Nephron (organoid): ENCODE measurements around the gene STAC3.

Source experiments
- H3K27ac Mint-ChIP-seq, 3 experiments: 2 replicates each; pipeline ENCODE4 v1.8.0; 2020; ENCODE audit warnings: mixed read lengths in 3 of 3, mild to moderate bottlenecking in 2 of 3, moderate library complexity in 1 of 3
- H3K27me3 Mint-ChIP-seq: 2 replicates; pipeline ENCODE4 v1.8.0; 2021; ENCODE audit warnings: low read depth, mild to moderate bottlenecking, moderate library complexity, mixed read lengths
- H3K36me3 Mint-ChIP-seq: 2 replicates; pipeline ENCODE4 v1.8.0; 2020; ENCODE audit warnings: low read depth, mixed read lengths
- H3K4me1 Mint-ChIP-seq: 2 replicates; pipeline ENCODE4 v1.8.0; 2020; ENCODE audit warnings: mixed read lengths
- H3K4me3 Mint-ChIP-seq, 3 experiments: 2 replicates each; pipeline ENCODE4 v1.8.0; 2020; ENCODE audit warnings: mild to moderate bottlenecking in 3 of 3, mixed read lengths in 3 of 3, moderate library complexity in 2 of 3
- H3K9me3 Mint-ChIP-seq: 2 replicates; pipeline ENCODE4 v1.8.0; 2020; ENCODE audit warnings: mixed read lengths
- TF ChIP-seq, protein P1 (sequence below), 3 experiments: fragments of 200-600 bp; sonication (generic); IDR thresholded peaks; one replicate each; pipeline ENCODE4 v1.5.0; 2021; ENCODE audit warnings: antibody characterized with exemption in 3 of 3; ENCODE audit not compliant: unreplicated experiment in 3 of 3

The STAC3 gene

DNA sequence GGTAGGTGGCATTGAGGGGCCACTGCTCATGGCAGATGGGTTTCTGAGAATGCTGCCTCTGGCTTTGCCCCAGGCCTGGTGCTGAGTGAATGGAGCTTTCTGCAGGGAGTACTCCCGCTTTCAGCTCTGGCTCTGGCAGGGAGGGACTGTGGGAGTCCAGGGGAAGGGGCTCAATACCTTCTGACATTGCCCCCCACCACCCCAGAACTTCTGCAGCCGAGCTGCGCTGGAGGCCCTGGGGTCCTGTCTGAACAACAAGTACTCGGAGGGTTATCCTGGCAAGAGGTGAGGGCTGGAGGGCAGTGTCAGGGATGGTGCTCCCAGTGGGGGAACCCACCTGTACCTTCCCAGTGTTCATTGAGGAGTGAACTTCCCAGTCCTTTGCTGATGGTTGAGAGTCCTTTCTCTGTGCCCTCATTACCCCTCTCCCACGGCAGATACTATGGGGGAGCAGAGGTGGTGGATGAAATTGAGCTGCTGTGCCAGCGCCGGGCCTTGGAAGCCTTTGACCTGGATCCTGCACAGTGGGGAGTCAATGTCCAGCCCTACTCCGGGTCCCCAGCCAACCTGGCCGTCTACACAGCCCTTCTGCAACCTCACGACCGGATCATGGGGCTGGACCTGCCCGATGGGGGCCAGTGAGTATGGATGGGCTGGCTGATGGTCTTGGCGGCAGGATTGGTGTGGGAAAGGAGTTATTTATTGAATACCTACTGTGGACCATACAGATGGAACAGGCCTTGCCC is 19.5 kb downstream of the STAC3 start:
- H3K9me3 Mint-ChIP-seq = no peaks in the 10 kb centered on the region
- TF ChIP-seq, protein P1, sequence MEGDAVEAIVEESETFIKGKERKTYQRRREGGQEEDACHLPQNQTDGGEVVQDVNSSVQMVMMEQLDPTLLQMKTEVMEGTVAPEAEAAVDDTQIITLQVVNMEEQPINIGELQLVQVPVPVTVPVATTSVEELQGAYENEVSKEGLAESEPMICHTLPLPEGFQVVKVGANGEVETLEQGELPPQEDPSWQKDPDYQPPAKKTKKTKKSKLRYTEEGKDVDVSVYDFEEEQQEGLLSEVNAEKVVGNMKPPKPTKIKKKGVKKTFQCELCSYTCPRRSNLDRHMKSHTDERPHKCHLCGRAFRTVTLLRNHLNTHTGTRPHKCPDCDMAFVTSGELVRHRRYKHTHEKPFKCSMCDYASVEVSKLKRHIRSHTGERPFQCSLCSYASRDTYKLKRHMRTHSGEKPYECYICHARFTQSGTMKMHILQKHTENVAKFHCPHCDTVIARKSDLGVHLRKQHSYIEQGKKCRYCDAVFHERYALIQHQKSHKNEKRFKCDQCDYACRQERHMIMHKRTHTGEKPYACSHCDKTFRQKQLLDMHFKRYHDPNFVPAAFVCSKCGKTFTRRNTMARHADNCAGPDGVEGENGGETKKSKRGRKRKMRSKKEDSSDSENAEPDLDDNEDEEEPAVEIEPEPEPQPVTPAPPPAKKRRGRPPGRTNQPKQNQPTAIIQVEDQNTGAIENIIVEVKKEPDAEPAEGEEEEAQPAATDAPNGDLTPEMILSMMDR (IDR thresholded peaks at IDR 0.05; ENCODE audit: unreplicated experiment in 3 of 3) = no peak

DNA sequence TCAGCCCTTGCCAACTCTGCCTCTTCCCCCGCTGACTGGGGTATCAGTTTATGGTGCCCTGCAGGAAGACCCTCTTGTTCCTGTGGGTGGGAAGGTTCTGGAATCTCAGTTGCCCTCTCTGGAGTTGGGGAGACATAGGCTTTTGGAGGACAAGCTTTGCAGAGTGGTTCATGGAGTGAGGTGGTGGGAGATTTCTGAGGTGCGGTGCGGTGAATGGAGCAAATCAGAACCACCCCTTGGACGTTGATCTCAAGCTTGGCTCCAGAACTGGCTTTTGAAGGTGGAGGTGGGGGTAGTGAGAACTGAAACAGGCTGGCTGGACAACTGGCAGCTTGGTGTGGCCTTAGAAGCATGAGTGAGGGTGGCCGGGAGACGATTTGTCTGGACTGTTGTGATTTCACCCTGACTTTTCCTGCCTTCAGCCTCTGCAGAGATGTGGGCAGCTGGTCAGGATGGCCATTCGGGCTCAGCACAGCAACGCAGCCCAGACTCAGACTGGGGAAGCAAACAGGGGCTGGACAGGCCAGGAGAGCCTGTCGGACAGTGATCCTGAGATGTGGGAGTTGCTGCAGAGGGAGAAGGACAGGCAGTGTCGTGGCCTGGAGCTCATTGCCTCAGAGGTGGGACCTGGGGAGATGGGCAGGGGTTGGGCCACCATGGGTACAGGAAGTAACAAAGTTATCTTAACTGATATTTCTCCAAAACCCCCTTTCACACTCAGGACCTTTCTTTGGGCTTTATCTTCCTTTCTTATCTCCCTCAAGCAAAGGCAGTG is 20.4 kb downstream of the STAC3 start:
- Mint-ChIP-seq H3K27ac (peak overlapping the region; percentile 89 to 97 (median 96)), H3K9me3 (no peaks in the 10 kb centered on the region), H3K4me1 (peaks cover 62% of the 10 kb centered on the region), H3K36me3 (peaks cover 27% of the 10 kb centered on the region), H3K4me3 (peak overlapping the region; percentile 96 to 99 (median 96)), H3K27me3 (peaks cover 36% of the 10 kb centered on the region)
- TF ChIP-seq, protein P1 (IDR thresholded peaks at IDR 0.05; ENCODE audit: unreplicated experiment in 3 of 3) = no peak

More for the DNA sequence above, 19.5 kb downstream of the STAC3 start:
- Mint-ChIP-seq H3K27ac (no peak overlapping the region), H3K27me3 (peaks cover 36% of the 10 kb centered on the region), H3K4me3 (peak overlapping the region; percentile 96 to 99 (median 96)), H3K36me3 (peaks cover 27% of the 10 kb centered on the region), H3K4me1 (peaks cover 54% of the 10 kb centered on the region)

DNA sequence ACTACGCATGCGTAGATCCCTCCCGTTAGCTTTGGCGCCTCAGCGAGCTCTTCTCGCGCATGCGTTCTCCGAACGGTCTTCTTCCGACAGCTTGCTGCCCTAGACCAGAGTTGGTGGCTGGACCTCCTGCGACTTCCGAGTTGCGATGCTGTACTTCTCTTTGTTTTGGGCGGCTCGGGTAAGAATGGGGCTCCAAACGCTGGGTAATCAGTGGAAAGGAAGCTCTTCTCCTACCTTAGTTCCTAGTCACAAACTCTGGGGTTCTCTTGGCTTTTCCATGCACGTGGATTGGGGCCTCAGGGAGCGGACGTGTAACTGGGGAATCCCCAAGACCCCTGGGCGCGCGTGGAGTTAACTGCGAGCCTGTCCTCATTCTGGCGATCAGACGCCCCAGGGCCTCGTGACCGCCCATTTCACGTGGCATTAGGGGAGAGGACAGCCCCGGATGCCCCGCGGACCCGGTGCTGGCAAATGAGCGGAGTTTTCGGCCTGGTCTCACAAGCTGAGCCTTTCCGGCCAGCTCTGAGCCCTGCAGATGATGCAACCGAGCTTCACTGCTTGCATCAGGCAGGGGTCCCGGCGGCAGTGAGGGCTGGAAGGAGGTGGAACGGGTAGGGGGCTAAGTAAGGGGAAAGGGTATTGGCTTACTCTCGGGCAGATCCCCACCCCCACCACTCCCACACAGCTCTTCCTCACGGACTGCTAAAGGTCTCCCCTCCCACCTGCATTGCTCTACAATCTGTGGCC is 21.2 kb downstream of the STAC3 start, which contains the start of gene SHMT2:
TSS of gene SHMT2 (plus strand) at position 78 of the 747 bp plus-strand sequence. CDS start at position 146, 68 bp downstream.
- peak within 1 kb of the TSS; percentile 96 to 99 (median 96) for H3K4me3 Mint-ChIP-seq
- H3K4me1 Mint-ChIP-seq = peaks cover 61% of the 10 kb centered on the region
- peak within 1 kb of the TSS; percentile 89 to 97 (median 96) for H3K27ac Mint-ChIP-seq
- H3K36me3 Mint-ChIP-seq = peaks cover 27% of the 10 kb centered on the region
- TF ChIP-seq, protein P1 (IDR thresholded peaks at IDR 0.05; ENCODE audit: unreplicated experiment in 3 of 3) = no peak
- H3K27me3 Mint-ChIP-seq = peaks cover 35% of the 10 kb centered on the region
- H3K9me3 Mint-ChIP-seq = no peaks in the 10 kb centered on the region

DNA sequence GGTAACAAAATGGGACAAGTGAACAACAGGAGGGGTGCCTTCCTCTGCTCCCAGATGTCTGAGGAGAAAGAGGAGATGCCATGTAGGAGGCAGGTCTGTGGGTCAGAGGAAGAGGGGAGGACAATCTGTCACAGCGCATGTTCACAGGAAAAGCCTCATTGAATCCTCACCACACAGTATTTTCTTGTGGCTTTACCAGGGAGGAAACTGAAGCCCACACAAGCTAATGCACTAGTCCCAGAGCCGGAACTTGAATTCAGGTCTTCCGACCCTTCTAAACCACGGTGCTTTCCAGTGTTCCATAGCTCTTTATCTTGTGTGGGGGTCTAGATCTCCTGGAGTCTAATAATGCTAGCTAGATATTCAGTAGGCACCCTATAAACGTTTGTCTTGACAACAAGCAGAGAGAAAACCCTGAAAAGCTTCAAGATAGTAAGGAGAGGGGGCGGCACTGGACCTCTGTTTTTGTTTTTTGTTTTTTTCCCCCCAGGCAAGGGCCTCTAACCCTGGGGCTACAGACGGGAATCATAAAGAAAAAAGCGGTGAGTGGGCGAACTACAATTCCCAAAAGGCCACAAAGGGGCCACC is 21.8 kb downstream of the STAC3 start:
- no peaks in the 10 kb centered on the region for H3K9me3 Mint-ChIP-seq
- TF ChIP-seq, protein P1 (IDR thresholded peaks at IDR 0.05; ENCODE audit: unreplicated experiment in 3 of 3) = peak in 2 of 3 experiments; percentile 14 to 31
- peaks cover 35% of the 10 kb centered on the region for H3K27me3 Mint-ChIP-seq
- peak overlapping the region; percentile 96 to 99 (median 96) for H3K4me3 Mint-ChIP-seq
- H3K4me1 Mint-ChIP-seq = peaks cover 55% of the 10 kb centered on the region
- H3K36me3 Mint-ChIP-seq = peaks cover 21% of the 10 kb centered on the region
- H3K27ac Mint-ChIP-seq = peak overlapping the region; percentile 89 to 97 (median 96)

- peaks cover 51% of the 10 kb centered on the region for H3K27me3 Mint-ChIP-seq
- peaks cover 6% of the 10 kb centered on the region for H3K36me3 Mint-ChIP-seq
- H3K4me3 Mint-ChIP-seq = peak overlapping the region; percentile 55 to 76 (median 63)
- TF ChIP-seq, protein P1 (IDR thresholded peaks at IDR 0.05; ENCODE audit: unreplicated experiment in 3 of 3) = no peak
- peak overlapping the region in 2 of 3 experiments; percentile 5 to 16 for H3K27ac Mint-ChIP-seq
- H3K9me3 Mint-ChIP-seq = no peaks in the 10 kb centered on the region
- peaks cover 66% of the 10 kb centered on the region for H3K4me1 Mint-ChIP-seq
These were observed 23.5 kb downstream of the STAC3 start for GRCh38 chr12:57227315-57228115.
